Activated CD4-positive, alpha-beta T cell treated with anti-CD3 and anti-CD28 coated beads, Interleukin-2, amount 10 ng/mL, durations not matched to agents 7 days and 5 days (primary cell): ENCODE measurements around the gene FAM222B. TPM values are rescaled to one million over a fixed set of nuclear protein-coding genes. Genes with fewer than 3 reads are reported as not detected.
A peak's percentile ranks its signal among the peaks of the same experiment; 100 is the strongest.
"Not testable (repeated sequence)": the region's sequence is repeated elsewhere in the genome, so short reads cannot be mapped to it uniquely, and the experiment has no call there.

Experiments
- CTCF ChIA-PET: fragments of 350-600 bp; sonication (Branson Sonifier 250); formaldehyde crosslinking; loops from one replicate; lab custom pipeline; 2021; ENCODE audit warnings: antibody characterized with exemption; lab: Charles Lee
- POLR2A ChIA-PET: fragments of 350-600 bp; sonication (Branson Sonifier 250); formaldehyde crosslinking; loops from one replicate; lab custom pipeline; 2021; ENCODE audit warnings: antibody characterized with exemption; lab: Charles Lee
- DNase-seq: peaks from one replicate; pipeline ENCODE4 v3.0.0-alpha.2; 2020
- H3K27ac Mint-ChIP-seq: one replicate; pipeline ENCODE4 v1.8.0; 2021; ENCODE audit warnings: mild to moderate bottlenecking, moderate library complexity, mixed read lengths
- H3K27me3 Mint-ChIP-seq: one replicate; pipeline ENCODE4 v1.8.0; 2021; ENCODE audit warnings: mixed read lengths
- H3K36me3 Mint-ChIP-seq: one replicate; pipeline ENCODE4 v1.8.0; 2021; ENCODE audit warnings: low read depth, mixed read lengths
- H3K4me1 Mint-ChIP-seq: one replicate; pipeline ENCODE4 v1.8.0; 2021; ENCODE audit warnings: mixed read lengths
- H3K4me3 Mint-ChIP-seq: one replicate; pipeline ENCODE4 v1.8.0; 2021; ENCODE audit warnings: mild to moderate bottlenecking, moderate library complexity, mixed read lengths
- H3K9me3 Mint-ChIP-seq: one replicate; pipeline ENCODE4 v1.8.0; 2021; ENCODE audit warnings: mixed read lengths
- total RNA-seq, 2 experiments: library from RNA; stranded (reverse); gene quantifications; one replicate each; pipeline ENCODE4 v1.2.3, GENCODE V29; 2021

FAM222B gene
- total RNA-seq, 2 experiments from 2014 or later: 15.7 to 17.9 TPM

- POLR2A ChIA-PET: no interaction called here
- DNase-seq: no peak
Measured at GRCh38 chr17:28738680-28739384, 103.8 kb downstream of the FAM222B start.

GRCh38 chr17:28737770-28738679, 104.6 kb downstream of the FAM222B start:
- CTCF ChIA-PET: interaction anchor here (1.0 to 20.1 kb wide), 2 partner anchors 8 to 12 kb away, joined by 3 to 420 read pairs; partner anchors contain the start of genes NEK8 and TLCD1
- DNase-seq: no peak
- peaks cover 26% of the 10 kb centered on the region for H3K4me1 Mint-ChIP-seq
- peak overlapping the region; percentile 80 for H3K27ac Mint-ChIP-seq
- no peaks in the 10 kb centered on the region for H3K27me3 Mint-ChIP-seq
- peaks cover 2% of the 10 kb centered on the region for H3K9me3 Mint-ChIP-seq
- no peak overlapping the region for H3K4me3 Mint-ChIP-seq
- H3K36me3 Mint-ChIP-seq: peaks cover 14% of the 10 kb centered on the region
- POLR2A ChIA-PET: no interaction called here

More at GRCh38 chr17:28738680-28739384, 103.8 kb downstream of the FAM222B start:
- H3K27ac Mint-ChIP-seq: peak overlapping the region; percentile 80
- peaks cover 2% of the 10 kb centered on the region for H3K9me3 Mint-ChIP-seq
- peaks cover 14% of the 10 kb centered on the region for H3K36me3 Mint-ChIP-seq
- H3K27me3 Mint-ChIP-seq: no peaks in the 10 kb centered on the region
- no peak overlapping the region for H3K4me3 Mint-ChIP-seq
- peaks cover 29% of the 10 kb centered on the region for H3K4me1 Mint-ChIP-seq
- CTCF ChIA-PET: interaction anchor here (20.1 kb wide), 1 partner anchor 9 kb away, joined by 420 read pairs; the partner anchor contains the start of genes NEK8 and TLCD1

GRCh38 chr17:28737316-28737715, 105.3 kb downstream of the FAM222B start:
- POLR2A ChIA-PET: no interaction called here
- Mint-ChIP-seq H3K9me3 (peaks cover 2% of the 10 kb centered on the region), H3K27ac (no peak overlapping the region), H3K27me3 (no peaks in the 10 kb centered on the region), H3K4me3 (no peak overlapping the region), H3K36me3 (peaks cover 14% of the 10 kb centered on the region), H3K4me1 (peaks cover 25% of the 10 kb centered on the region)
- DNase-seq: no peak
- CTCF ChIA-PET: interaction anchor here (1.0 to 20.1 kb wide), 2 partner anchors 7 to 13 kb away, joined by 3 to 420 read pairs; partner anchors contain the start of genes NEK8 and TLCD1

GRCh38 chr17:28735913-28736769, 106.4 kb downstream of the FAM222B start:
- DNase-seq, POLR2A ChIA-PET, H3K4me3 Mint-ChIP-seq, H3K27ac Mint-ChIP-seq, H3K9me3 Mint-ChIP-seq, H3K27me3 Mint-ChIP-seq: not testable (repeated sequence)
- Mint-ChIP-seq H3K36me3 (peaks cover 12% of the 10 kb centered on the region), H3K4me1 (peaks cover 16% of the 10 kb centered on the region)
- CTCF ChIA-PET: interaction anchor here (2.1 to 11.5 kb wide), 2 partner anchors 9 to 11 kb away, joined by 17 to 420 read pairs; partner anchors contain the start of genes TLCD1 and TRAF4

- H3K27me3 Mint-ChIP-seq: no peaks in the 10 kb centered on the region
- H3K4me3 Mint-ChIP-seq: no peak overlapping the region
- DNase-seq: no peak
- POLR2A ChIA-PET: no interaction called here
- peaks cover 2% of the 10 kb centered on the region for H3K9me3 Mint-ChIP-seq
- no peak overlapping the region for H3K27ac Mint-ChIP-seq
- H3K4me1 Mint-ChIP-seq: peaks cover 14% of the 10 kb centered on the region
- CTCF ChIA-PET: interaction anchor here (0.9 to 11.5 kb wide), 4 partner anchors 9 to 218 kb away, joined by 3 to 420 read pairs (median 10); partner anchors contain the start of genes TLCD1 and TRAF4
- peaks cover 8% of the 10 kb centered on the region for H3K36me3 Mint-ChIP-seq
Measured at GRCh38 chr17:28735242-28735722, 107.3 kb downstream of the FAM222B start.

GRCh38 chr17:28734712-28735241, 107.8 kb downstream of the FAM222B start:
- H3K4me3 Mint-ChIP-seq: no peak overlapping the region
- no peak for DNase-seq
- peaks cover 7% of the 10 kb centered on the region for H3K36me3 Mint-ChIP-seq
- peaks cover 16% of the 10 kb centered on the region for H3K4me1 Mint-ChIP-seq
- POLR2A ChIA-PET: no interaction called here
- H3K27ac Mint-ChIP-seq: no peak overlapping the region
- CTCF ChIA-PET: interaction anchor here (0.9 to 11.5 kb wide), 4 partner anchors 8 to 218 kb away, joined by 3 to 420 read pairs (median 10); partner anchors contain the start of genes TLCD1 and TRAF4
- no peaks in the 10 kb centered on the region for H3K27me3 Mint-ChIP-seq
- H3K9me3 Mint-ChIP-seq: peaks cover 2% of the 10 kb centered on the region

- ChIA-PET CTCF (interaction anchor here (11.5 kb wide), 1 partner anchor 14 kb away, joined by 420 read pairs; the partner anchor contains the start of gene TRAF4), POLR2A (no interaction called here)
- no peak overlapping the region for H3K4me3 Mint-ChIP-seq
- no peak for DNase-seq
- no peak overlapping the region for H3K27ac Mint-ChIP-seq
- no peaks in the 10 kb centered on the region for H3K9me3 Mint-ChIP-seq
- peaks cover 3% of the 10 kb centered on the region for H3K36me3 Mint-ChIP-seq
- H3K27me3 Mint-ChIP-seq: no peaks in the 10 kb centered on the region
- H3K4me1 Mint-ChIP-seq: peaks cover 15% of the 10 kb centered on the region
Measured at GRCh38 chr17:28733346-28733745, 109.2 kb downstream of the FAM222B start.

GRCh38 chr17:28729950-28730330, 112.7 kb downstream of the FAM222B start:
- H3K9me3 Mint-ChIP-seq: no peaks in the 10 kb centered on the region
- peaks cover 4% of the 10 kb centered on the region for H3K36me3 Mint-ChIP-seq
- POLR2A ChIA-PET: no interaction called here
- CTCF ChIA-PET: interaction anchor here (1.0 to 11.5 kb wide), 5 partner anchors 10 to 219 kb away, joined by 5 to 420 read pairs (median 32); partner anchors contain the start of genes DHRS13, PROCA1, RPL23A and TRAF4
- peak overlapping the region; percentile 15 for H3K27ac Mint-ChIP-seq
- DNase-seq: no peak
- peaks cover 35% of the 10 kb centered on the region for H3K4me1 Mint-ChIP-seq
- no peaks in the 10 kb centered on the region for H3K27me3 Mint-ChIP-seq
- H3K4me3 Mint-ChIP-seq: no peak overlapping the region

- POLR2A ChIA-PET: interaction anchor here (0.6 to 2.0 kb wide), 5 partner anchors 9 to 222 kb away, joined by 3 to 12 read pairs (median 3); partner anchors contain the start of gene RPL23A
- DNase-seq: peak; percentile 98
- H3K27ac Mint-ChIP-seq: peak within 1 kb of the TSS; percentile 99
- peaks cover 48% of the 10 kb centered on the region for H3K4me1 Mint-ChIP-seq
- H3K36me3 Mint-ChIP-seq: peaks cover 16% of the 10 kb centered on the region
- no peaks in the 10 kb centered on the region for H3K27me3 Mint-ChIP-seq
- CTCF ChIA-PET: interaction anchor here (0.6 to 11.5 kb wide), 18 partner anchors 9 to 236 kb away, joined by 3 to 420 read pairs (median 12); partner anchors contain the start of genes BLTP2, DHRS13, FLOT2 and PROCA1
- H3K4me3 Mint-ChIP-seq: peak within 1 kb of the TSS; percentile 90
- H3K9me3 Mint-ChIP-seq: no peaks in the 10 kb centered on the region
Measured at GRCh38 chr17:28728364-28729200, 114.0 kb downstream of the FAM222B start, which contains the start of gene NEK8. Gene NEK8 (plus strand): TSS chr17:28728788. CDS start chr17:28728814, 26 bp downstream.

GRCh38 chr17:28726627-28727491, 115.7 kb downstream of the FAM222B start:
- Mint-ChIP-seq H3K4me3 (peak overlapping the region; percentile 90), H3K4me1 (peaks cover 63% of the 10 kb centered on the region), H3K9me3 (no peaks in the 10 kb centered on the region), H3K27ac (peak overlapping the region; percentile 99), H3K36me3 (peaks cover 31% of the 10 kb centered on the region), H3K27me3 (no peaks in the 10 kb centered on the region)
- ChIA-PET POLR2A (interaction anchor here (0.6 to 1.5 kb wide), 6 partner anchors 17 to 225 kb away, joined by 3 to 6 read pairs (median 4); partner anchors contain the start of gene TRAF4), CTCF (interaction anchor here (0.5 to 11.5 kb wide), 61 partner anchors 7 to 422 kb away, joined by 3 to 420 read pairs (median 5); partner anchors contain the start of genes BLTP2, DHRS13, FLOT2 and PHF12)
- peak; percentile 93 for DNase-seq
